ENCODE measurements around the gene MMP10.

Gene MMP10

DNA sequence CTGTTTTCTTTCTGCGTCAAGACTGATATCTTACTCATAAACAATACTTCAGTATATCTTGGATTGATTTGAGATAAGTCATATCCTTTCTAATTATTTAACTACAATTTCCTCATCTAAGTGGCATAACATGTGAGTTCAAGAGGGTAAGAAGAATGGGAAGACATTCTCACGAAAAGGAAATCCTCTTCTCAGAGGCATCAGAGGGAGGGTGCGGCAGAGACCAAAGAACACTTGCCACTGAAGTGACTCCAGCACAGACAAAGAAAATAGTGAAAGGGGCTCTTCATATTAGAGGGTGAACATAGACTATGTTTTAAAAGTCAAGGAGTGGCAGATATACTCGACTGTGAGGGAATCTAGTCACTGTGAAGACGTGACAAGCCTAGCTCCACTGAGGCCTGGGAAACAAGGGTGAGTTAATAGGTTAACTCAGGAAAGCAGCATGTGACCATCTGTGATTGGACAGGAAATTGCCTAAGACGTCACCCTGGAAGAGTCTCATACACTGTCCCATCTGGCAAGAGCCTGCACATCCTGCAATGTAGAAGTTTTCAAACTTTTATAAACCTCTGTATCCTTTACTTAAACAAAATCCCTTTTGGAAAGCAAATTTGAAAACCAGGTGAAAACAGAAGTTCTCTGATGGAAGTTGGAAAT is 19.4 kb upstream of the MMP10 start:
- Histone ChIP-seq H4K20me1 (ENCODE audit: insufficient read depth, low read length) (no peaks in the 10 kb centered on the region), H3K79me2 (ENCODE audit: low read length) (no peaks in the 10 kb centered on the region), H3K36me3 (replicated peaks; ENCODE audit: low read depth, low read length) (no peaks in the 10 kb centered on the region), H3K27ac (ENCODE audit: low read length) (no peak overlapping the region), H3K4me3 (ENCODE audit: low read length) (no peak overlapping the region), H3K4me2 (ENCODE audit: low read length) (no peak overlapping the region), H3K9ac (ENCODE audit: low read length) (no peak overlapping the region), H3K27me3 (ENCODE audit: low read depth, low read length) (no peaks in the 10 kb centered on the region; the same call in 1 of the 2 replicates), H2AFZ (ENCODE audit: low read depth, low read length) (no peak overlapping the region), H3K9me3 (ENCODE audit: insufficient read depth, low read length) (no peaks in the 10 kb centered on the region), H3K4me1 (ENCODE audit: low read length) (peaks cover under 1% of the 10 kb centered on the region)
- no peak for TF ChIP-seq EZH2phosphoT487 (IDR thresholded peaks at IDR 0.05; ENCODE audit: low read depth)
- TF ChIP-seq, protein P1, sequence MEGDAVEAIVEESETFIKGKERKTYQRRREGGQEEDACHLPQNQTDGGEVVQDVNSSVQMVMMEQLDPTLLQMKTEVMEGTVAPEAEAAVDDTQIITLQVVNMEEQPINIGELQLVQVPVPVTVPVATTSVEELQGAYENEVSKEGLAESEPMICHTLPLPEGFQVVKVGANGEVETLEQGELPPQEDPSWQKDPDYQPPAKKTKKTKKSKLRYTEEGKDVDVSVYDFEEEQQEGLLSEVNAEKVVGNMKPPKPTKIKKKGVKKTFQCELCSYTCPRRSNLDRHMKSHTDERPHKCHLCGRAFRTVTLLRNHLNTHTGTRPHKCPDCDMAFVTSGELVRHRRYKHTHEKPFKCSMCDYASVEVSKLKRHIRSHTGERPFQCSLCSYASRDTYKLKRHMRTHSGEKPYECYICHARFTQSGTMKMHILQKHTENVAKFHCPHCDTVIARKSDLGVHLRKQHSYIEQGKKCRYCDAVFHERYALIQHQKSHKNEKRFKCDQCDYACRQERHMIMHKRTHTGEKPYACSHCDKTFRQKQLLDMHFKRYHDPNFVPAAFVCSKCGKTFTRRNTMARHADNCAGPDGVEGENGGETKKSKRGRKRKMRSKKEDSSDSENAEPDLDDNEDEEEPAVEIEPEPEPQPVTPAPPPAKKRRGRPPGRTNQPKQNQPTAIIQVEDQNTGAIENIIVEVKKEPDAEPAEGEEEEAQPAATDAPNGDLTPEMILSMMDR (IDR thresholded peaks at IDR 0.05; ENCODE audit: low read depth, low read length), result no peak

DNA sequence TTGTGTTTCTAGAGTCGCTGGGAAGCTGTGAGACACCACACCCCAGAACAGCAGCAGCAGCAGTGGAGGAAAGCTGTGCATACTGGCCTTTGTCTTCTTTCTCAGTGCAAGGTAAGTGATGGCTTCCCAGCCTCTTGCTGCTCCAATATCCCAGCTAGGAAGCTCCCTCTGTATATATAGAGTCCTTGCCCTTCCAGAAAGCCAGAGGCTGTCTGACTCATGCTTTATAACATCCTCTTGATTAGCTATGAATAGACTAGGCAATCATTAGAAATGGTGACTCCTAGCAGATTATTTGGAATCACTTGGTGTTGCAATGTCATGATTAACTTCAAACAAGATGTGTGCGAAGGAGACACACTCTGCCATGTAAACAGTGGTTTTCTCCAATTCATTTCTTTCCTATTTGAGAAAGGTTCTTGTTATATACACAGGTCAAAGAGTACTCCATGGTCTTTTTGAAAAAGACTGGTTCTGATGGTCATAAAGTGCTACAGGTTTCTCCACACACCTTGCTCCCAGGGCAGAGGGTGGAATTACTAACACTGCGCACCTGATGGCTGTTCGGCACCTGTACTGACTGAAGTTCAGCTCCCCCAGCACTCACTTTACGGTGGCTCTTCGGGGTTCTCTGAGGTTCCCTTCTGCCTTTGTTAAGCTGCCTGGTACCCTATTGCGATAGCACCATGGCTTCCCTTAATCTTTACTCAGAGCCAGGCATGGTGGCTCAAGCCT is 17.8 kb upstream of the MMP10 start, which contains the start of gene MMP1:
Gene MMP1 (minus strand): TSS at position 149 of the 735 bp plus-strand sequence. CDS start 68 bp downstream, at position 81.
- H3K27ac ChIP-seq (ENCODE audit: low read length), result no peak within 1 kb of the TSS
- H2AFZ ChIP-seq (ENCODE audit: low read depth, low read length), result no peak within 1 kb of the TSS
- no peaks in the 10 kb centered on the region; the same call in 1 of the 2 replicates for H3K27me3 ChIP-seq (ENCODE audit: low read depth, low read length)
- peaks cover 11% of the 10 kb centered on the region for H3K4me1 ChIP-seq (ENCODE audit: low read length)
- no peaks in the 10 kb centered on the region for H3K36me3 ChIP-seq (replicated peaks; ENCODE audit: low read depth, low read length)
- no peaks in the 10 kb centered on the region for H3K79me2 ChIP-seq (ENCODE audit: low read length)
- no peak within 1 kb of the TSS for H3K4me2 ChIP-seq (ENCODE audit: low read length)
- H4K20me1 ChIP-seq (ENCODE audit: insufficient read depth, low read length), result no peaks in the 10 kb centered on the region
- no peak within 1 kb of the TSS for H3K9ac ChIP-seq (ENCODE audit: low read length)
- TF ChIP-seq, protein P1 (IDR thresholded peaks at IDR 0.05; ENCODE audit: low read depth, low read length), result no peak
- TF ChIP-seq EZH2phosphoT487 (IDR thresholded peaks at IDR 0.05; ENCODE audit: low read depth), result no peak
- H3K4me3 ChIP-seq (ENCODE audit: low read length), result no peak within 1 kb of the TSS
- no peaks in the 10 kb centered on the region for H3K9me3 ChIP-seq (ENCODE audit: insufficient read depth, low read length)

DNA sequence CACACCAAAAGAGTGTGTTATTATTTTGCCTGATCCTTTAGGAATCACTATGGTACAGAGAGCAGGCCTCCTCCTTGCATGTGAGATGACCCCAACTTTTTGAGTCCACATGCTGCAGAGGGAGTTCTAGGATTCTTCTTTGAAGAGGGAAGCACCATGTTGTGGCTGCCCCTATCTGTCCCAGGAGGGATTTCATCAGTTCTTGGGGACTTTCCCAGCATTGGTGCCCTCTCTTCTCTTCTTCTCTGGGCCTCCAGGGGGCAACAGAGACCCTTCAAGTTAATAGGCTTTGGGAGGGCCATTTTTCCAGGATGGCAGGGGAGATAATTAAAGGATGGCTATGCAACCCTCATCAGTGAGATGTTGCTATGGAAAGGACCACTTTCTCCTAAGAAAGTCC is 14.0 kb upstream of the MMP10 start:
- Histone ChIP-seq H3K4me1 (ENCODE audit: low read length) (peaks cover 17% of the 10 kb centered on the region), H3K36me3 (replicated peaks; ENCODE audit: low read depth, low read length) (no peaks in the 10 kb centered on the region), H3K9me3 (ENCODE audit: insufficient read depth, low read length) (no peaks in the 10 kb centered on the region), H3K4me3 (ENCODE audit: low read length) (no peak overlapping the region), H3K79me2 (ENCODE audit: low read length) (no peaks in the 10 kb centered on the region), H3K27me3 (ENCODE audit: low read depth, low read length) (no peaks in the 10 kb centered on the region; the same call in 1 of the 2 replicates), H2AFZ (ENCODE audit: low read depth, low read length) (peak overlapping the region; percentile 24), H3K27ac (ENCODE audit: low read length) (no peak overlapping the region), H3K9ac (ENCODE audit: low read length) (no peak overlapping the region), H3K4me2 (ENCODE audit: low read length) (peak overlapping the region; percentile 26; the same call in 1 of the 2 replicates), H4K20me1 (ENCODE audit: insufficient read depth, low read length) (no peaks in the 10 kb centered on the region)
- TF ChIP-seq, protein P1 (IDR thresholded peaks at IDR 0.05; ENCODE audit: low read depth, low read length), result peak; percentile 67
- TF ChIP-seq EZH2phosphoT487 (IDR thresholded peaks at IDR 0.05; ENCODE audit: low read depth), result no peak

DNA sequence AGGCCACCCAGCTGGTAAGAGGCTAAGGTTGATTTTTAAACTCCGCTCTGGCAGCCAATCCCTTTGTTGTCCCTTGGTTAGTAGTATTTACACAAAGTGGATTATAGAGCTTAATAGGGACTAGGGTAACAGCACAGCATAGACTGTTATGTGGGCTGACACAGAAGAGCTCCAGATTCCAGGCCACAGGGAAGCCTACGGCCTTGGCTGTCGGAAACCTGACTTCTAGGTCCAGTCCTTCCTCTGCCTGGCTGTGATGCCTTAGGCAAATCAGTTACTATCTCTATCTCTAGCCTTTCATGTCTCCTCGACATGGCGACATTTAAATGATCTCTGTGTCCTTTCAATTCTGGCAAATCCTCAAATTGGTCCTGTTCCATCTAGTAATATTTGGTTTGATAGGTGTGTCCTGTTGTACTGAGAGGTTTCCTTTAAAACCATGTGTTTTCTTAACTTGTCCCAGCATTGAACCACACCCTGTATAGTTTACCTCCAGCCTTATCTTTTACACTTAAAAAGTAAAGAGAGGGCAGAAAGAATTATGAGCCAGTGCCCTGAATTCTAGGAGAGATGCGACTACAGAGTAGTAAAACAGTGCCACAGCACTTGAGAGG is 13.4 kb upstream of the MMP10 start:
- H4K20me1 ChIP-seq (ENCODE audit: insufficient read depth, low read length), result no peaks in the 10 kb centered on the region
- no peak for TF ChIP-seq EZH2phosphoT487 (IDR thresholded peaks at IDR 0.05; ENCODE audit: low read depth)
- TF ChIP-seq, protein P1 (IDR thresholded peaks at IDR 0.05; ENCODE audit: low read depth, low read length), result no peak
- H3K27ac ChIP-seq (ENCODE audit: low read length), result no peak overlapping the region
- H3K4me1 ChIP-seq (ENCODE audit: low read length), result peaks cover 17% of the 10 kb centered on the region
- H3K9ac ChIP-seq (ENCODE audit: low read length), result no peak overlapping the region
- H3K4me3 ChIP-seq (ENCODE audit: low read length), result no peak overlapping the region
- H3K36me3 ChIP-seq (replicated peaks; ENCODE audit: low read depth, low read length), result no peaks in the 10 kb centered on the region
- no peaks in the 10 kb centered on the region; the same call in 1 of the 2 replicates for H3K27me3 ChIP-seq (ENCODE audit: low read depth, low read length)
- peak overlapping the region; percentile 24 for H2AFZ ChIP-seq (ENCODE audit: low read depth, low read length)
- no peaks in the 10 kb centered on the region for H3K79me2 ChIP-seq (ENCODE audit: low read length)
- H3K4me2 ChIP-seq (ENCODE audit: low read length), result peak overlapping the region; percentile 26; the same call in 1 of the 2 replicates
- H3K9me3 ChIP-seq (ENCODE audit: insufficient read depth, low read length), result no peaks in the 10 kb centered on the region

Data from OCI-LY3 (cell line).